Measurements from ENCODE around the gene CTSH.
"Not testable (repeated sequence)": the region's sequence is repeated elsewhere in the genome, so short reads cannot be mapped to it uniquely, and the experiment has no call there.

Gene CTSH

GRCh38 chr15:78921940-78922339 is 22.9 kb downstream of the CTSH start:
- no peak for DNase-seq

DNA sequence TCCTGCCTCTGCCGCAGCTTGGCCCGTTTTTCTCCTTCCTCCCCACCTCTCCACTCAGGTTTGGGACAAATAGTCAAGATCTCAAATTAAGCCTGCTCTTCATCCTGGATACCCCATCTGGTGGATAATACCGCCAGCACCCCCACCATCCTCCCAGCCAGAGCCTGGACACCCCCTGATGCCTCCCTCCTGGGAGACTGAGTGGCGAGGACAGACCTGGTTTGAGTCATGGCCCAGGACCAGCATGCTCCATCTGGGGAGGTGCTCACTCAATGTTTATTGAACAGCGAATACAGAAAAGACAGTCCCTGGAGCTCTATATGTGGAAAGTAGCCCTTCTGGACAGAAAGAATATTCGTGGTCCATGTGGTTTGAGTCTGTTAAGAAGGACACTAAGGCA is 23.3 kb downstream of the CTSH start:
- no peak for DNase-seq

- no peak for DNase-seq
Measured at GRCh38 chr15:78917888-78918287, 27.0 kb downstream of the CTSH start.

DNA sequence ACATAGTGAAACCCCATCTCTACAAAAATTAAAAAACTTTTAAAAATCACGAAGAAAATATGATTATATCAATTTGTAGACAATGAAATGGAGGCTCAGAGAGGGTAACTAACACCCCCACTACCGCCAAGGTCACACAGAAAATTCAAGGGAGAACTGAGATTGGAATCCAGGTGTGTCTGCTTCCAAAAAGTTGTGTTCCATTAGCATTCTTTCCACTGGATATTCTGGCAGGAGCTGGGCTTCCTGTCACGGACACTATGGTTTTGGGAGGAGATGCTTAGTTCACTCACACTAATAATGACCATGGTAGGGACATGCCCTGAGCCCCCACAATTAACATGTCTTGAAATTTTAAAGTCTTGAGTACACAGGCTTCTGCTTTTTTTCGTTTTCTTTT is 28.8 kb downstream of the CTSH start:
- DNase-seq = no peak

DNA sequence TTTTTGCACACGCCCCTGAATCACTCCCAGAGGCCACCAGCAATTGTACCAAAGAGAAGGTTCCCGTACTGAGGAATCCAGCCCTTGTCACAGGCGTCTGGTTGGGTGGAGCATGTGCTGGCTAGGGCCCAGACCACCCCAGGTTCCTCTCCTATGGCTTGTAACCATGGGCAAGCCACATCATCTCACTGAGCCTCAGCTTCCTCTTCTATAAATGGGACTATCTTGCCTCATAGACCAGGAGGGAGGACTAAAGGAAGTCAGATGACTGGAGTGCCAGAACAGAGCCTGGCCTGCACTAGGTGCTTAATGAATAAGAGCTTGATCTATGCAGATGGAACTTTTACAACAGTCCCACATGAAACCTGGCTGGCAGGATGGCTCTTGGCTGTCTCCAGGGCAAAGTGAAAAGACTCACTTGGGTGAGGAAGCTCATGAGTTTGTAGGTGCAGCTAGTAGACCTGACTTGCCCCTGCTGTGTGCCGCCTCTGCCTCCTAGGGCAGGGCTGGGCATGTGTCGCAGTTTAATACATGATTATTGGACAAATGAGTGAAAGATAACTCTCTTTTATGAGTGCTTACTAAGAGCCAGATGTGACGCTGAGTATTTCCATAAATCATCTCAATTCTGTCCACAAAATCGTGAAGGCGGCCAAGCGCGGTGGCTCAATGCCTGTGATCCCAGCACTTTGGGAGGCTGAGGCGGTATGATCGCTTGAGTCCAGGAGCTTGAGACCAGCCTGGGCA is 29.3 kb downstream of the CTSH start:
- DNase-seq = peak; percentile 17 to 47

- DNase-seq = no peak
Measured at GRCh38 chr15:78914027-78914764, 30.6 kb downstream of the CTSH start.

GRCh38 chr15:78913012-78913411 is 31.8 kb downstream of the CTSH start:
- DNase-seq = no peak

DNA sequence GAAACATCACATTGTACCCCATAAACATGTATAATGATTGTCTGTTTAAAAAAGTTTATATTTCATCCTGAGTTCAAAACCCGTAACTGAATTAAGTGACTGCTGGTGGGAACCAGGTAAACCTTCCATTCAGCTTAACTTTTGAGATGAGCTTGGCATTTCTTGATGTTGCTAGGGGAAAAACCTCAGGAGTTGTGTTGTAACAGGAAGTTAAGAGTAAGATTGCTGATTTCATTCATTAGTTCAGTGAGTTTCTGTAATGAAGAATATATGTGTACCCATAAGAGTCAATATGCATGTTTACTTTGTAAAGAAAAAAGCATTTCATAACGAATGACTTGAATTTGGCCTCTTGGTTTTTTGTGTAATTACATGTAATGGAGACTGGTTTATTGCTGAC is 32.5 kb downstream of the CTSH start:
- no peak for DNase-seq

GRCh38 chr15:78910271-78910670 is 34.6 kb downstream of the CTSH start:
- no peak for DNase-seq

DNA sequence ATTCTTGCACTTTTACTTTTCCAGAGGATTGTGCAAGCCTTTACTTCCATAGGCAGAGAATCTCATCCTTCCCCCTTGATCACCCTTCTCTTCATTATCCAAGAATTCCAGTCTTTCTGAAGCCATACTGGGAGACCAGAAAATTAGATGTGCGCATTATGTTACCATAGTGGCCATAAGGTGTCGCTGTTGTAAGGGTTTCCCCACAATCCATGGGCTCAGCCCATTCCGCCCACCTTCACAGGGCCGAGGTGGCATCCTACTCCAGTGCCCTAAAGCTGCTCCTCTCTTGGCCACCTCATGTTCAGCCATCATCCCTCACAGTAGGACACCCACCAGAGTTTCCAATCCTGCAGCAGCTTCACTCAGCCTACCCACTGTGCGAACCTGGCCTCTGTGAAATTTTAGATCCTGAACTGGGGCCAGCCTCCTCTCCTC is 35.0 kb downstream of the CTSH start:
- DNase-seq = peak in 1 of 2 donors; percentile 37

DNA sequence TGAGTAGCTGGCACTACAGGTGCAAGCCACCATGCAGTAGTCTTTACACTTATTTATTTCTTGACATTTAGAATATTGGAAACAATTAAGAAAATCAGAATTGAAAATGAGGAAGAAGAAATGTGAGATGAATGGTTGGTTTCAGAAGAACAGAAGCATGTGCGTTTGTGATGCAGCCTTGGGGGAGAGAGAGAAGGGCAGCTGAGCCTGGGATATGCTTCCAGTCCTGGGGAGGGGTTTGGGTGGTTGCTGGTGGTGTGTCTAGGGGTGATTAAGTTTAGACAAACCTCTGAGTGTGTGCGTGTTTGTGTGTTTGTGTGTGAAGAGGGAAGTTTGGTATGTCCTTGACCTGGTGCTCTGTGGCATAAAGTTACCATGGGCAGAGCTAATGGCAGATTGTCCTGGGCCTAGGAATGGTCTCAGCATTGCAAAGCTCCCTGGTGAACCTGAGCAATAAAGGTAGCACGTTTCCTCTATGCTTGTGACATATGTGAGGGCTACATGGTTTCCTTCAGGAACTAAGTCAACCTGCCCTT is 35.6 kb downstream of the CTSH start:
- no peak for DNase-seq

- DNase-seq = no peak
Measured at GRCh38 chr15:78907577-78907976, 37.3 kb downstream of the CTSH start.

DNA sequence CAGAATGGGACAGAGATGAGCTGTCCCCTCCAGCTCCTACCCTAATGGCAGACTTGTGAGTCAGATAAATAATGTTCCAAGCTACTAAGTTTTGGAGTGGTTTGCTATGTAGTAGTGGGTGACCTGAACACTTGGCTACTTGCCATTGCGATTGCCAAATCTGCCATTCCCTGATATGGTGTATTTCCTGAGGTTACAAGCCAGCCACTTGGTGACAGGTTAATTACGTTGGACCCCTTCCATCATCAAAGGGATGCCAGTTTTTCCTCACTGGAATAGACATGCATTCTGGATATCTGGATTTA is 38.6 kb downstream of the CTSH start:
- DNase-seq = no peak

DNA sequence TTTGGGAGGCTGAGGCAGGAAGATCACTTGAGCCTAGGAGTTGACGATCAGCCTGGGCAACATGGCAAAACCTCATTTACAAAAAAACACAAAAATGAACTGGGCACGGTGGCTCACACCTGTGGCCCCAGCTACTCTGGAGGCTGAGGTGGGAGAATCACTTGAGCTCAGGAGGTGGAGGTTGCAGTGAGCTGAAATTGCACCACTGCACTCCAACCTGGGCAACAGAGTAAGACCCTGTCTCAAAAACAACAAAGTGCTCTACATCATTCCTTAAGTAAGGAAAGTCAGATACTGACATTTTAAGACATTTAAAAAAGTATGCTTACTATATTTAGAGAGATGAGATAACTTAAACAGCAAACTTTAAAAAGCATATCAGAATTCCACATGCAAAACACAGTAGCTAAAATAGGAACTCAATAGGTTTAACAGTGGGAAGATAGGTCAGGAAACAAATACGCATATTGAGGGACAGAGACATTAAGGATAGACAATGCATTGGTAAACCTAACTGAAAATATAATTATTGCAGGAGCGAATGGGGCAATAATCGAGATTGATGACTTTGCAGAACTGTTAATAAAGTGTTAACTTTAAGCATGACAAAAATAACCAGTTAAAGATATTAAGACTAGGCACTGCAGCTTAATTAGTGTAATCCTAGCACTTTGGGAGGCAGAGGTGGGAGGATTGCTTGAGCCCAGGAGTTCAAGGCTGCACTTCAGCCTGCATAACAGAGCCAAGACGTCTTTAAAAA is 40.1 kb downstream of the CTSH start:
- DNase-seq = no peak

DNA sequence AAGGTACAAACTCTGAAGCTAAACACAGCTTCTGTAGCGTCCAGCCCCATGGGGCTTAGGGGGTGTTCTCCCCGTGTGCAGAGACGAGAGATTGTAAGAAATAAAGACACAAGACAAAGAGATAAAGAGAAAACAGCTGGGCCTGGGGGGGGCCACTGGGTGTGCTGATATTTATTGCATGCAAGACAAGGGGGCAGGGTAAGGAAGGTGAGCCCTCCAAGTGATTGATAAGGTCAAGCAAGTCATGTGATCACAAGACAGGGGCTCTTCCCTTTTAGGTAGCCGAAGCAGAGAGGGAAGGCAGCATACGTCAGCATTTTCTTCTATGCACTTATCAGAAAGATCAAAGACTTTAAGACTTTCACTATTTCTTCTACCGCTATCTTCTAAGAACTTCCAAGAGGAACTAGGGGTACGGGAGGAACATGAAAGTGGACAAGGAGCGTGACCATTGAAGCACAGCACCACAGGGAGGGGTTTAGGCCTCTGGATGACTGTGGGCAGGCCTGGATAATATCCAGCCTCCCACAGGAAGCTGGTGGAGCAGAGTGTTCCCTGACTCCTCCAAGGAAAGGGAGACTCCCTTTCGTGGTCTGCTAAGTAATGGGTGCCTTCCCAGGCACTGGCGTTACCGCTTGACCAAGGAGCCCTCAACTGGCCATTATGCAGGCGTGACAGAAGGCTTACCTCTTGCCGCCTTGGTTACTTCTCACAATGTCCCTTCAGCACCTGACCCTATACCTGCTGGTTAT is 42.4 kb downstream of the CTSH start:
- DNase-seq = not testable (repeated sequence)

GRCh38 chr15:78900819-78901533 is 43.9 kb downstream of the CTSH start:
- not testable (repeated sequence) for DNase-seq

DNA sequence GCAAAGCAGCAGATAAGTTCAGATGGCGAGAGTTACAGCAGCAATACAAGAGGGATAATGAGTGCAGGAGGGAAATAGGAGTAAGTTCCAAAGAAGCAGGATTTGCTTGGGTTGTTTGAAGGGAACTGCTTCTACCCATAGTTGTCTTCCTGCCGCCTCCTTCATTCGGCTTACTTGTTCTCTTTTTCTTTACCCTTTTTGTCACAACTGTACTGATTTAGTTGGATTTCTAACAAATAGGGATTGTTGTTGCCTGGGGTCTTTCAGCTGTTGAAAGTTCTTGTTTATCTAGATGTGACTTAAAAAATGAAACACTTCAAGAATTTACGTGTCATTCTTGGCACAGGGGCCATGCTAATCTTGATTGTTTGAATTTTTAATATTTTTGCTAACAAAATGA is 46.3 kb downstream of the CTSH start:
- DNase-seq = no peak

DNA sequence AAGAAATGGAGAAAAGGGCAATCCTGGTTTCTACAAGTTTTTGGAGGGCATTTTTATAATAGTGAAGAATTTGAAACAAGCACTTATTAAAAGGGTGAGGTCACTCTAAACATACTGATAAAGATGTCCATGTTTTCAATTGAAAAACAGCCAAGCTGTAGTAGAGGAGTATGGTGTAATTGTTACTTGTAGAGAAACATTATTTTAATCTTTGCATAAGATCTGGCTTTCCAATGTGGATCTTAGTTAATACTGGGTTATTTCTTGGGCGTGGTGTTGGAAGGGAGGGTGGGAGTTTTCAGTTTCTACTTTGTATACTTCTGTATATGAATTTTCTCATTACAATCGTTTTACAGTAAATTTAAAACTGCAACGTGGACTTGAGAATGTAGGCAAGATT is 49.4 kb downstream of the CTSH start:
- DNase-seq = no peak

GRCh38 chr15:78893538-78893937 is 51.3 kb downstream of the CTSH start:
- no peak for DNase-seq

DNA sequence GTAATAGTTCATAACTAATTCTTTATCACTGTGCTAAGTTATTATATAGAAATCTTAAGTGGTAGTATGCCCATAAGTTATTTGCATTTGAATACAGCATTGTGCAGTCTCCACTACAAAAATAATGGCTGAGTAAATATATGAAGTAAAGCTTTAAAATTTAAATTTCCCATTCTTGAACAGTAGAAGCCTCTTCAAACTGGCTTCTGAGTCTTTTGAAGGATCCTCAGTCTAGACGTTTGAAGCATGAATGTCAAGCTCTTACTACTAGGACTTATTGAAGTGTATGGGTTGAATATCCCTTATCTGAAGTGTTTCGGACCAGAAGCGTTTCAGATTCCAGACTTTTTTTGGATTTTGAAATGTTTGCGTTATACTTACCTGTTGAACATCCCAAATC is 55.8 kb downstream of the CTSH start:
- DNase-seq = no peak

DNA sequence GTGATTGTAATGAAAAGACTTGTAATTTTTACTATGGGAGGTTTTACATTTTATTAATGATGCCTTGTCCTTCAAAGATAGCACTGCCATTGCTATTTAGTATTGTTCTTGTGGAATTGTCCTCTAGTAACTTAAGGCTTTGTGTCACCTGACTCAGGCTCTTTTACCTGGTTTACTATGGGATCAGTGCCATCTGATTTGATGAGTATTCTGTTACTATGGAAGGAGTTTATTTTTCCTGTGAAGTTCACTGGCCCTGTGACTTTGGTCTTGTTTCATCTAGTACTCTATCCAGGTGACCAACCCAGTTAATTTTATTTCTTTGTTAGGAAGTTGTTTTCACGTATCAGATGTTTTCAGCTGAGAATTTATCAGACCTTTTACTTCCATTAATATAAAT is 63.2 kb downstream of the CTSH start:
- no peak for DNase-seq

- no peak for DNase-seq
Measured at GRCh38 chr15:78880813-78881212, 64.0 kb downstream of the CTSH start.

DNA sequence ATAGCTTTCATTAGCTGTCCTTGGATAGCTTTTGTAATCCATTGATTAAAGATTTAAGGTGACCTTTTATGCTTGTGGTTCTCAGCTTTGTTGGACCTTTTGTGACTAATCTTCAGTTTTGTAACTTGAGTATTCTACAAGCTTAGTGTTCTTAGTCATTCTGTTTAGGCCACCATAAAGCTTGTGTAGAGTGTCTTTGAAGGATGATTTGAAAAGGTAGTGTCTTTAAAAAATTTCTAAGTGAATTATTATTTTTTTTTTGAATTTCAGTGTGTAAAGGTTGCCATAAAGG is 64.7 kb downstream of the CTSH start:
- no peak for DNase-seq

All from CD4-positive, alpha-beta T cell treated with Interferon alpha-2 for 1 hour (primary cell).